SK-N-SH (cell line): ENCODE data around the gene CNNM3. TPM values are rescaled to one million over a fixed set of nuclear protein-coding genes. Genes with fewer than 3 reads are reported as not detected.

Source experiments
- CTCF ChIA-PET: fragments of 300-600, 350-600 bp; formaldehyde crosslinking; extraction: SDS; loops from one replicate; lab custom pipeline; 2021; lab: Yijun Ruan, JAX
- POLR2A ChIA-PET: fragments of 350-600 bp; sonication (Branson Sonifier 250); formaldehyde crosslinking; extraction: SDS; loops from one replicate; lab custom pipeline; 2020; ENCODE audit warnings: antibody characterized with exemption, inconsistent platforms; lab: Yijun Ruan, JAX
- DNase-seq: peaks from one replicate; pipeline ENCODE4 v3.0.0; 2012
- H2AFZ ChIP-seq: fragments of 200-600 bp; sonication (generic); 2 replicates; pipeline ENCODE4 v1.8.1; 2016; ENCODE audit warnings: antibody characterized with exemption, mild to moderate bottlenecking, low read depth
- H3F3A ChIP-seq: fragments of 200-600 bp; sonication (generic); replicated peaks from 2 replicates; pipeline ENCODE3; 2016; ENCODE audit warnings: antibody characterized with exemption, mild to moderate bottlenecking; ENCODE audit not compliant: insufficient read depth
- H3K27ac ChIP-seq, 2 experiments: fragments of 200-500 bp in 1 of 2; fragments of 200-600 bp in 1 of 2; sonication (Bioruptor generic) in 1 of 2; sonication (generic), shearing (Covaris generic) in 1 of 2; 2 replicates each; pipeline versions ENCODE4 v1.5.1 to v1.6.1; 2014 to 2016; ENCODE audit warnings: low read depth in 2 of 2, inconsistent platforms in 1 of 2, low read length in 1 of 2, mild to moderate bottlenecking in 1 of 2, mixed read lengths in 1 of 2
- H3K27me3 ChIP-seq: fragments of 200-600 bp; sonication (generic), shearing (Covaris generic); 2 replicates; pipeline ENCODE4 v1.6.1; 2016; ENCODE audit warnings: mixed run types; ENCODE audit not compliant: insufficient read depth
- H3K36me3 ChIP-seq, 2 experiments: fragments of 200-500 bp in 1 of 2; fragments of 200-600 bp in 1 of 2; sonication (Bioruptor generic) in 1 of 2; sonication (generic) in 1 of 2; replicated peaks in 1 of 2; 2 replicates each; pipeline versions ENCODE3 to v1.5.1; 2014 to 2016; ENCODE audit warnings: low read length in 1 of 2, mild to moderate bottlenecking in 1 of 2; ENCODE audit not compliant: insufficient read depth in 2 of 2, control insufficient read depth in 1 of 2
- H3K4me1 ChIP-seq, 2 experiments: fragments of 200-500 bp in 1 of 2; fragments of 200-600 bp in 1 of 2; sonication (Bioruptor generic) in 1 of 2; sonication (generic), shearing (Covaris generic) in 1 of 2; 2 replicates each; pipeline versions ENCODE4 v1.5.1 to v1.6.1; 2014 to 2016; ENCODE audit warnings: low read depth in 1 of 2, low read length in 1 of 2, mixed run types in 1 of 2; ENCODE audit not compliant: insufficient read depth in 2 of 2, control insufficient read depth in 1 of 2
- H3K4me2 ChIP-seq: fragments of 200-600 bp; sonication (generic), shearing (Covaris generic); 2 replicates; pipeline ENCODE4 v1.6.1; 2017; ENCODE audit warnings: mixed run types
- H3K4me3 ChIP-seq, 2 experiments: fragments of 200-500 bp in 1 of 2; fragments of 200-600 bp in 1 of 2; sonication (Bioruptor generic) in 1 of 2; sonication (generic), shearing (Covaris generic) in 1 of 2; 2 replicates each; pipeline versions ENCODE4 v1.5.1 to v1.8.1; 2014 to 2016; ENCODE audit warnings: low read depth in 2 of 2, inconsistent platforms in 1 of 2, low read length in 1 of 2, mild to moderate bottlenecking in 1 of 2, mixed read lengths in 1 of 2, moderate library complexity in 1 of 2
- H3K79me2 ChIP-seq: fragments of 200-600 bp; sonication (generic); 2 replicates; pipeline ENCODE4 v1.8.1; 2017; ENCODE audit warnings: mild to moderate bottlenecking; ENCODE audit not compliant: insufficient read depth
- H3K9ac ChIP-seq: fragments of 200-600 bp; sonication (generic); 2 replicates; pipeline ENCODE4 v1.6.1; 2017; ENCODE audit warnings: mixed run types
- H3K9me2 ChIP-seq: fragments of 200-600 bp; sonication (generic); 2 replicates; pipeline ENCODE4 v1.6.1; 2017; ENCODE audit warnings: mixed run types
- H3K9me3 ChIP-seq: fragments of 200-600 bp; sonication (generic); 2 replicates; pipeline ENCODE4 v1.6.1; 2017; ENCODE audit warnings: mixed run types, mild to moderate bottlenecking, moderate library complexity
- H4K20me1 ChIP-seq: fragments of 200-600 bp; sonication (generic); 2 replicates; pipeline ENCODE4 v1.6.1; 2017; ENCODE audit warnings: mild to moderate bottlenecking, mixed run types; ENCODE audit not compliant: insufficient read depth
- ELF1 ChIP-seq: IDR thresholded peaks from 2 replicates; pipeline ENCODE4 v1.4.0; 2012
- EP300 ChIP-seq, 2 experiments: IDR thresholded peaks; 2 replicates each; pipeline versions ENCODE4 v1.4.0 to v1.6.1; 2012; ENCODE audit warnings: borderline replicate concordance in 1 of 2, low read depth in 1 of 2, low read length in 1 of 2
- FOXJ3 ChIP-seq: sonication (generic); formaldehyde crosslinking; IDR thresholded peaks from 2 replicates; pipeline ENCODE4 v1.5.1; 2020; ENCODE audit warnings: mild to moderate bottlenecking, missing genetic modification reagents
- MXI1 ChIP-seq: IDR thresholded peaks from 2 replicates; pipeline ENCODE4 v1.6.1; 2012; ENCODE audit warnings: mild to moderate bottlenecking, low read depth, low read length, improper control_type of control experiment
- NFIC ChIP-seq: IDR thresholded peaks from 2 replicates; pipeline ENCODE4 v1.4.0; 2012; ENCODE audit warnings: borderline replicate concordance
- NRF1 ChIP-seq: IDR thresholded peaks from 2 replicates; pipeline ENCODE4 v1.6.1; 2012; ENCODE audit warnings: low read depth, mild to moderate bottlenecking, low read length
- SIN3A ChIP-seq: IDR thresholded peaks from 2 replicates; pipeline ENCODE4 v1.6.1; 2012; ENCODE audit warnings: low read depth, mild to moderate bottlenecking, low read length, moderate library complexity, borderline replicate concordance
- TAF1 ChIP-seq: IDR thresholded peaks from 2 replicates; pipeline ENCODE4 v1.6.1; 2012; ENCODE audit warnings: low read depth, mild to moderate bottlenecking, low read length, moderate library complexity, borderline replicate concordance
- WGBS: methylation state at CpG from one replicate; pipeline ENCODE4 v1.1.6; 2017; ENCODE audit warnings: low lambda C conversion rate; 5-methylcytosine and 5-hydroxymethylcytosine counted together
- polyA plus RNA-seq, 3 experiments: library from polyadenylated mRNA; depleted of rRNA; stranded (reverse); fragments of >200 nt; gene quantifications; 2 replicates each; pipeline ENCODE4 v1.2.3, GENCODE V29; 2012
- TF ChIP-seq, protein P1 (sequence below): IDR thresholded peaks from 2 replicates; pipeline ENCODE4 v1.4.0; 2012; ENCODE audit warnings: low read depth

The CNNM3 gene
- polyA plus RNA-seq, 1 of the 3 experiments (the other 2 are of a cell fraction): 14.7 TPM

DNA sequence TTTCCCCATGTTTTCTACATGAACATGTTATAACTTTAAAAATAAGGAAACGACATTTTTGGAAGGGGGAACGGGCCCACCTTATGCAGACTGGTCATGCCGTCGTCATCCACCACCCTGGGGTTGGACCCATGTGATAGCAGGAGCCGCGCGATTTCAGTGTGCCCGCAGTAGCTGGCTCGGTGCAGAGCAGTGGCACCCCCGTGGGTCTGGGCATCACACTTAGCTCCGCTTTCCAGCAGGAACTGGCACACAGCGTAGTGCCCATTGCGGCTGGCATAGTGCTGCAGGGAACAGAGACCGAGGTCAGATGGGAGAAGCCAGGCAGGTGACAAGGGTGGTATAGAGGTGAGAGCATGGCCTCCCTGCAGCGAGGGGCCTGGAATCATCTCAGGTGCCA is 37.3 kb downstream of the CNNM3 start:
- no peaks in the 10 kb centered on the region for H3K27me3 ChIP-seq
- CTCF ChIA-PET: interaction anchor here (4.3 kb wide), 1 partner anchor 98 kb away, joined by 21 read pairs; no protein-coding TSS in a partner anchor
- POLR2A ChIA-PET: no interaction called here
- WGBS: 95% methylated on average over 15 of the region's 15 CpGs
- H3K9me2 ChIP-seq: no peaks in the 10 kb centered on the region
- H2AFZ ChIP-seq: no peak overlapping the region
- no peak overlapping the region for H3K4me2 ChIP-seq
- no peak overlapping the region for H3K4me3 ChIP-seq
- H3K79me2 ChIP-seq: peaks cover 32% of the 10 kb centered on the region
- H3K9ac ChIP-seq: no peak overlapping the region
- H3K36me3 ChIP-seq: peaks cover 5 to 16% of the 10 kb centered on the region in 2 experiments
- H3K9me3 ChIP-seq: no peaks in the 10 kb centered on the region
- no peak for TF ChIP-seq FOXJ3 (CRISPR knock-in tag)
- TF ChIP-seq ELF1: no peak
- no peak for TF ChIP-seq NRF1
- TF ChIP-seq SIN3A: no peak
- no peak for TF ChIP-seq NFIC
- TF ChIP-seq EP300 (IDR thresholded peaks at IDR 0.05; ENCODE audit: borderline replicate concordance in 1 of 2, low read depth in 1 of 2, low read length in 1 of 2): no peak
- TF ChIP-seq TAF1: no peak
- H3F3A ChIP-seq: peaks cover under 1% of the 10 kb centered on the region
- DNase-seq: no peak
- H3K4me1 ChIP-seq: peaks cover 0 to 8% of the 10 kb centered on the region in 2 experiments; a peak in 1 of 4 replicates
- H4K20me1 ChIP-seq: no peaks in the 10 kb centered on the region
- no peak overlapping the region for H3K27ac ChIP-seq

DNA sequence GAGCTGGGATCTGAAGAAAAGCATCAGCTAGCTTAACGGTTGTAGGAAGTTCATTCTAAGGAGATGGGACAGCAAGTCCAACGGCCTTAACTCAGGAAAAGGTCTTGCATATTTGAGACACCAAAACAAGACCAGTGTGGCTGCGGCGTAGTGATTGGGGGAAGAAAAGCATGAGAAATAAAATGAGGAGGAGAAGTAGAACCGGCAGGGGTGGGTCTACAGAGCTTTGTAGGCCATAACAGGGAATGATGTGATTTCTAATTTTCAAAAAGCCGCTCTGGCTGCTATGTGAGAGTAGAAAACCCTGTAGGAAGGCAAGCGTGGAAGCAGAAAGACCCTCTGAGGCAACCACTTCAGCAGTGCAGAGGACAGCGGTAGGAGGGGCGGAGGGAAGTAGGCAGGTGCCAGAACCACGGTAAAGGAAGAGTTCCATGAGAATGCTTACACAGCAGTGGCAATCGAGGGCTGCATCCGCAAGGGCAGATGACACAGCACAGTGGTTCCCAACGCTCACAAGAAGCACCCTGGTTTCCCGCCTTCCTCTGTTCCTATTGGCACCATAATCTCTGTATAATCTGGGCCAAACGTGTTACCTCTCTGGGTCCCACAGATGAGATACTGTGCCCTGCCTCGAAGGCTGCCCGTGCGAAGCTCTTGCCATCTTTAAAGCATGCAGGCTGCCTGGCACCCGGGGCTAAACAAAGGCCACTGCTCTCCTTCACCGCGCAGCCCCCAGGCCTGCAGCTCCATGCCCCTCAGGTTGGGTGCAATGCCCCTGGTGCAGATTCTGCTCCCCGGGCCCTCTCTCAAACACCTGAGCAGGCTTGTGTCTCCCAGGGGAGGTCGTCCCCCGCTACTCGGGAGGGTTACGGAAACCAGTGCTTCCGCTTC is 41.0 kb downstream of the CNNM3 start:
- ChIA-PET POLR2A (interaction anchor here (0.6 to 2.5 kb wide), 11 partner anchors 11 to 137 kb away, joined by 3 to 27 read pairs (median 6); partner anchors contain the start of genes ANKRD23, CNNM3 and CNNM4), CTCF (interaction anchor here (0.5 to 8.1 kb wide), 43 partner anchors 10 to 256 kb away, joined by 3 to 332 read pairs (median 6); partner anchors contain the start of genes ANKRD23, ANKRD36, CNNM3 and SEMA4C)
- Histone ChIP-seq H3K36me3 (peaks cover 5 to 30% of the 10 kb centered on the region in 2 experiments), H3K9ac (peak overlapping the region; percentile 83), H3K79me2 (peaks cover 32% of the 10 kb centered on the region), H3K4me2 (peak overlapping the region; percentile 93), H2AFZ (peak overlapping the region; percentile 91), H3K27me3 (no peaks in the 10 kb centered on the region), H3K9me3 (no peaks in the 10 kb centered on the region), H3K27ac (peak overlapping the region; percentile 34 to 82; a peak in 3 of 4 replicates), H3K4me3 (peak overlapping the region; percentile 75 to 80), H3K4me1 (peaks cover 0 to 18% of the 10 kb centered on the region in 2 experiments; a peak in 1 of 4 replicates), H4K20me1 (no peaks in the 10 kb centered on the region), H3F3A (peaks cover 17% of the 10 kb centered on the region), H3K9me2 (no peaks in the 10 kb centered on the region)
- no peak for DNase-seq
- WGBS: 24% methylated on average over 15 of the region's 27 CpGs
- TF ChIP-seq ELF1 (no peak), MXI1 (peak; percentile 43; the same call in 1 of the 2 replicates)
- TF ChIP-seq, protein P1, sequence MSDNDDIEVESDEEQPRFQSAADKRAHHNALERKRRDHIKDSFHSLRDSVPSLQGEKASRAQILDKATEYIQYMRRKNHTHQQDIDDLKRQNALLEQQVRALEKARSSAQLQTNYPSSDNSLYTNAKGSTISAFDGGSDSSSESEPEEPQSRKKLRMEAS: 0 out of 2 replicates have a peak, but pooled peaks have one; percentile 8
